ENCODE measurements around the gene TAF4.
"Not testable (repeated sequence)": the region's sequence is repeated elsewhere in the genome, so short reads cannot be mapped to it uniquely, and the experiment has no call there.

The TAF4 gene

GRCh38 chr20:61958773-61959700 lies 106.6 kb downstream of the TAF4 start:
- DNase-seq = no peak

GRCh38 chr20:61957961-61958715 lies 107.5 kb downstream of the TAF4 start:
- DNase-seq = no peak

GRCh38 chr20:61956396-61957342 lies 109.0 kb downstream of the TAF4 start:
- DNase-seq = no peak

GRCh38 chr20:61955668-61956395 lies 109.8 kb downstream of the TAF4 start:
- no peak for DNase-seq

- no peak for DNase-seq
Observed at GRCh38 chr20:61954276-61955021, 111.2 kb downstream of the TAF4 start.

- no peak for DNase-seq
Observed at GRCh38 chr20:61953037-61954021, 112.4 kb downstream of the TAF4 start.

- DNase-seq = no peak
Observed at GRCh38 chr20:61951695-61952533, 113.8 kb downstream of the TAF4 start.

GRCh38 chr20:61950641-61951071 lies 115.0 kb downstream of the TAF4 start:
- no peak for DNase-seq

GRCh38 chr20:61949714-61950640 lies 115.7 kb downstream of the TAF4 start:
- no peak for DNase-seq

GRCh38 chr20:61949363-61949713 lies 116.3 kb downstream of the TAF4 start:
- DNase-seq = no peak

- no peak for DNase-seq
Observed at GRCh38 chr20:61948586-61949362, 116.9 kb downstream of the TAF4 start.

GRCh38 chr20:61948056-61948455 lies 117.6 kb downstream of the TAF4 start:
- not testable (repeated sequence) for DNase-seq

GRCh38 chr20:61945495-61945894 lies 120.2 kb downstream of the TAF4 start:
- not testable (repeated sequence) for DNase-seq

GRCh38 chr20:61944967-61945366 lies 120.7 kb downstream of the TAF4 start:
- DNase-seq = not testable (repeated sequence)

GRCh38 chr20:61942526-61942925 lies 123.2 kb downstream of the TAF4 start:
- no peak for DNase-seq

- no peak for DNase-seq
Observed at GRCh38 chr20:61941721-61942405, 123.8 kb downstream of the TAF4 start.

Measured in CD4-positive, alpha-beta T cell treated with Interleukin-10 for 1 hour (primary cell).